ENCODE data around the gene BEGAIN. TPM values are rescaled to one million over a fixed set of nuclear protein-coding genes. Genes with fewer than 3 reads are reported as not detected.

Gene BEGAIN
- total and polyA plus RNA-seq, 2 of the 8 experiments (the other 6 are each of a cell fraction or from before 2014, with no cell fraction given): 2.9 to 3.0 TPM

- TF ChIP-seq RBBP5 (IDR thresholded peaks at IDR 0.05; ENCODE audit: borderline replicate concordance, low read depth, low read length) (no peak), NANOG (IDR thresholded peaks at IDR 0.05; ENCODE audit: insufficient read depth, low read depth, low read length, poor library complexity, severe bottlenecking) (no peak), BCL11A (IDR thresholded peaks at IDR 0.05; ENCODE audit: low read depth in 2 of 2, low read length in 2 of 2) (no peak), PHF8 (conservative IDR thresholded peaks at IDR 0.05; ENCODE audit: low read depth, low read length) (no peak), CHD7 (IDR thresholded peaks at IDR 0.05; ENCODE audit: insufficient replicate concordance, low read length) (no peak), CEBPB (IDR thresholded peaks at IDR 0.05; ENCODE audit: low read depth, low read length) (no peak), KDM4A (IDR thresholded peaks at IDR 0.05; ENCODE audit: low read depth, low read length, severe bottlenecking) (no peak), EZH2 (IDR thresholded peaks at IDR 0.05; ENCODE audit: low read depth, low read length, severe bottlenecking) (no peak)
Measured at GRCh38 chr14:100593751-100594624, 6.8 kb upstream of the BEGAIN start (continued).

Measured in H1 (cell line).